Neural progenitor cell (in vitro differentiated cells): ENCODE measurements around the gene TMEM59.

Experiments used
- CTCF ChIP-seq: fragments of 200-600 bp; sonication (generic); IDR thresholded peaks from 2 replicates; pipeline ENCODE4 v1.5.1; 2017; ENCODE audit warnings: antibody characterized with exemption, mild to moderate bottlenecking
- EZH2 ChIP-seq: fragments of 200-600 bp; sonication (generic); IDR thresholded peaks from 2 replicates; pipeline ENCODE4 v1.6.1; 2017; ENCODE audit warnings: antibody characterized with exemption, mild to moderate bottlenecking, moderate library complexity
- EZH2phosphoT487 ChIP-seq: fragments of 200-600 bp; sonication (generic); IDR thresholded peaks from 2 replicates; pipeline ENCODE4 v1.6.1; 2017; ENCODE audit warnings: antibody characterized with exemption

- no peak for TF ChIP-seq EZH2phosphoT487
- TF ChIP-seq CTCF, result peak; percentile 48
- TF ChIP-seq EZH2, result no peak
Observed at GRCh38 chr1:53992085-53992874, 60.7 kb downstream of the TMEM59 start.
